Heart left ventricle (tissue), 13 donors: ENCODE results near the gene MBLAC2.

ENCODE experiments used
- POLR2A ChIP-seq, 2 donors: fragments of 450-650 bp; IDR thresholded peaks; one replicate each; pipeline ENCODE4 v1.6.1; 2017; ENCODE audit warnings: antibody characterized with exemption in 2 of 2, mild to moderate bottlenecking in 2 of 2, moderate library complexity in 2 of 2
- TF ChIP-seq, protein P1 (sequence below), 12 donors: fragments of 200-600 bp; sonication (generic) in 4 of 12; IDR thresholded peaks; one replicate each; pipeline versions ENCODE4 v1.5.0 to v1.8.0; 2018 to 2022; ENCODE audit warnings: antibody characterized with exemption in 12 of 12, mild to moderate bottlenecking in 5 of 12
- donor health status: ischemic (EF 13 %, LVEDD 7.1; RV severe dilation, severe dysfunction).
- donor health status: DM: no; HTN: yes; CAD: no.
- donor health status: DM: no; HTN: no; CAD: no.
- donor health status: ischemic (EF 25% LVEDD 6.9; RV normal size, moderate dysfunction).
- donor health status: ischemic (EF 25% LVEDD 5.7; RV mildly dilated, moderate dysfunction).
- donor health status: ischemic (EF 35%, LVEDD 5.7; RV mildly dilated, moderate dysfunction).
- donor health status: nonischemic (EF 11% LVEDD 7.7; RV severe dilation, severe dysfunction).
- donor health status: DM: yes; HTN: yes; CAD: no.
- donor health status: PGD.
- donor health status: ischemic (EF 29% LVEDD 5.4; RV normal size, mild dysfunction).
- donor health status: nonischemic (EF 23%, LVEDD 6.1; RV moderate dilation, normal function).

GRCh38 chr5:90488791-90489190, 14.2 kb upstream of the MBLAC2 start:
- TF ChIP-seq, protein P1, sequence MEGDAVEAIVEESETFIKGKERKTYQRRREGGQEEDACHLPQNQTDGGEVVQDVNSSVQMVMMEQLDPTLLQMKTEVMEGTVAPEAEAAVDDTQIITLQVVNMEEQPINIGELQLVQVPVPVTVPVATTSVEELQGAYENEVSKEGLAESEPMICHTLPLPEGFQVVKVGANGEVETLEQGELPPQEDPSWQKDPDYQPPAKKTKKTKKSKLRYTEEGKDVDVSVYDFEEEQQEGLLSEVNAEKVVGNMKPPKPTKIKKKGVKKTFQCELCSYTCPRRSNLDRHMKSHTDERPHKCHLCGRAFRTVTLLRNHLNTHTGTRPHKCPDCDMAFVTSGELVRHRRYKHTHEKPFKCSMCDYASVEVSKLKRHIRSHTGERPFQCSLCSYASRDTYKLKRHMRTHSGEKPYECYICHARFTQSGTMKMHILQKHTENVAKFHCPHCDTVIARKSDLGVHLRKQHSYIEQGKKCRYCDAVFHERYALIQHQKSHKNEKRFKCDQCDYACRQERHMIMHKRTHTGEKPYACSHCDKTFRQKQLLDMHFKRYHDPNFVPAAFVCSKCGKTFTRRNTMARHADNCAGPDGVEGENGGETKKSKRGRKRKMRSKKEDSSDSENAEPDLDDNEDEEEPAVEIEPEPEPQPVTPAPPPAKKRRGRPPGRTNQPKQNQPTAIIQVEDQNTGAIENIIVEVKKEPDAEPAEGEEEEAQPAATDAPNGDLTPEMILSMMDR (IDR thresholded peaks at IDR 0.05) = no peak
- no peak for TF ChIP-seq POLR2A (IDR thresholded peaks at IDR 0.05)
